K562 (cell line): ENCODE data around the gene TOM1L2. TPM values are rescaled to one million over a fixed set of nuclear protein-coding genes. Genes with fewer than 3 reads are reported as not detected.

Source experiments
- ATAC-seq: fragments of 200-7000 bp; cut with Tn5 transposase; 3 replicates; pipeline ENCODE4 v1.9.1; 2020; ENCODE audit warnings: moderate library complexity
- BruUV-seq: library from RNA; stranded (reverse); fragments of 400-500 nt; replicated peaks from 2 replicates; lab custom pipeline; 2021; lab: Mats Ljungman, UMichigan
- CTCF ChIA-PET: fragments of 300-600 bp; formaldehyde crosslinking; extraction: SDS; loops from one replicate; lab custom pipeline; 2021; ENCODE audit warnings: low intra/inter-chr PET ratio; lab: Yijun Ruan, JAX
- POLR2A ChIA-PET: fragments of 300-600, 350-650 bp; sonication (Branson Sonifier 250); formaldehyde crosslinking; extraction: SDS; loops from one replicate; lab custom pipeline; 2021; ENCODE audit warnings: antibody characterized with exemption, inconsistent platforms; lab: Yijun Ruan, JAX
- DNase-seq, 4 experiments: peaks; one replicate each; pipeline versions ENCODE4 v3.0.0 to v3.0.0-alpha.2; 2011 to 2018; ENCODE audit warnings: low spot score in 3 of 4, mixed read lengths in 3 of 4; ENCODE audit errors: extremely low read depth in 1 of 4
- FAIRE-seq: peaks from 2 replicates; lab custom pipeline; 2011; peaks lifted over from hg19 to GRCh38; lab: Jason Lieb, UNC
- H2AFZ ChIP-seq: 2 replicates; pipeline ENCODE4 v1.6.0; 2011; ENCODE audit warnings: low read depth, low read length, control low read depth, inconsistent platforms
- H3K27ac ChIP-seq: fragments of 200-600 bp; 3 replicates; pipeline ENCODE4 v1.8.0; 2011; ENCODE audit warnings: low read depth, mild to moderate bottlenecking, control low read depth, inconsistent platforms, low read length, moderate library complexity, mixed read lengths; ENCODE audit errors: extremely low read depth
- H3K27me3 ChIP-seq, 2 experiments: fragments of 300-600 bp in 1 of 2; 2 replicates in 1 of 2; 3 replicates in 1 of 2; pipeline versions ENCODE4 v1.6.0 to v1.8.0; 2011; ENCODE audit warnings: inconsistent platforms in 2 of 2, low read length in 2 of 2, mild to moderate bottlenecking in 1 of 2, mixed read lengths in 1 of 2, moderate library complexity in 1 of 2; ENCODE audit not compliant: control insufficient read depth in 2 of 2, insufficient read depth in 2 of 2
- H3K36me3 ChIP-seq: fragments of 300-600 bp; 3 replicates; pipeline ENCODE4 v1.8.0; 2011; ENCODE audit warnings: mild to moderate bottlenecking, low read length, inconsistent platforms; ENCODE audit not compliant: control insufficient read depth, insufficient read depth
- H3K4me1 ChIP-seq, 2 experiments: fragments of 200-600 bp in 1 of 2; replicated peaks in 1 of 2; 2 replicates in 1 of 2; 3 replicates in 1 of 2; pipeline versions ENCODE4 v1.5.1 to v1.8.0; 2011; ENCODE audit warnings: inconsistent platforms in 2 of 2, low read length in 2 of 2, mild to moderate bottlenecking in 1 of 2, mixed read lengths in 1 of 2, moderate library complexity in 1 of 2; ENCODE audit not compliant: control insufficient read depth in 2 of 2, insufficient read depth in 2 of 2
- H3K4me2 ChIP-seq: 2 replicates; pipeline ENCODE4 v1.6.1; 2011; ENCODE audit warnings: low read length, control low read depth, inconsistent platforms, mixed read lengths; ENCODE audit not compliant: insufficient read depth
- H3K4me3 ChIP-seq: fragments of 200-600 bp; sonication (generic), shearing (Covaris generic); 2 replicates; pipeline ENCODE4 v1.5.1; 2016; ENCODE audit warnings: control low read depth, inconsistent platforms
- H3K79me2 ChIP-seq: fragments of 200-600 bp; 3 replicates; pipeline ENCODE4 v1.8.0; 2011; ENCODE audit warnings: low read length, inconsistent platforms; ENCODE audit not compliant: control insufficient read depth, insufficient read depth
- H3K9ac ChIP-seq, 2 experiments: 2 replicates each; pipeline versions ENCODE4 v1.6.0 to v1.6.1; 2011; ENCODE audit warnings: low read depth in 2 of 2, low read length in 2 of 2, control low read depth in 1 of 2, inconsistent platforms in 1 of 2, mild to moderate bottlenecking in 1 of 2, mixed read lengths in 1 of 2; ENCODE audit not compliant: insufficient read depth in 1 of 2
- H3K9me1 ChIP-seq: one replicate; pipeline ENCODE4 v1.6.0; 2011; ENCODE audit warnings: inconsistent platforms, mild to moderate bottlenecking, low read length, moderate library complexity; ENCODE audit not compliant: control insufficient read depth, insufficient read depth
- H3K9me3 ChIP-seq: replicated peaks from 2 replicates; pipeline ENCODE4 v1.5.1; 2011; ENCODE audit warnings: low read depth, low read length, inconsistent platforms; ENCODE audit not compliant: control insufficient read depth, insufficient read depth
- H4K20me1 ChIP-seq: replicated peaks from 2 replicates; pipeline ENCODE4 v1.6.1; 2011; ENCODE audit warnings: low read length, inconsistent platforms, mixed read lengths; ENCODE audit not compliant: control insufficient read depth, insufficient read depth
- ATF1 ChIP-seq, 2 experiments: fragments of 450-650 bp in 1 of 2; IDR thresholded peaks; 2 replicates each; pipeline ENCODE4 v1.6.1; 2016; ENCODE audit warnings: missing compliant biosample characterization in 1 of 2, missing genetic modification characterization in 1 of 2
- CTBP1 ChIP-seq: fragments of 450-650 bp; IDR thresholded peaks from 2 replicates; pipeline ENCODE4 v1.6.1; 2016; ENCODE audit warnings: borderline replicate concordance
- FOXM1 ChIP-seq, 2 experiments: fragments of 450-650 bp in 1 of 2; sonication (generic) in 1 of 2; formaldehyde crosslinking in 1 of 2; IDR thresholded peaks; 2 replicates each; pipeline versions ENCODE4 v1.6.1 to v1.9.0; 2017 to 2022; ENCODE audit warnings: low read depth in 2 of 2, mild to moderate bottlenecking in 2 of 2, missing genetic modification reagents in 1 of 2, moderate library complexity in 1 of 2
- FOXP1 ChIP-seq: sonication (generic); formaldehyde crosslinking; IDR thresholded peaks from 2 replicates; pipeline ENCODE4 v1.8.0; 2022; ENCODE audit warnings: mild to moderate bottlenecking, missing genetic modification reagents
- PHF8 ChIP-seq: fragments of 200-600 bp; sonication (generic); IDR thresholded peaks from 2 replicates; pipeline ENCODE4 v1.6.1; 2012; ENCODE audit warnings: mixed run types, mild to moderate bottlenecking, inconsistent platforms, low read length, moderate library complexity, borderline replicate concordance
- POLR2G ChIP-seq: fragments of 200-400 bp; formaldehyde crosslinking; IDR thresholded peaks from 2 replicates; pipeline ENCODE4 v1.6.1; 2017; ENCODE audit warnings: low read depth, mild to moderate bottlenecking, antibody characterized with exemption, low read length, moderate library complexity
- TCF7L2 ChIP-seq: fragments of 150-350 bp; IDR thresholded peaks from 2 replicates; pipeline ENCODE4 v1.6.1; 2016; ENCODE audit warnings: low read depth, mild to moderate bottlenecking, low read length, moderate library complexity
- XRCC5 ChIP-seq: fragments of 200-400 bp; formaldehyde crosslinking; IDR thresholded peaks from 2 replicates; pipeline ENCODE4 v1.6.1; 2017; ENCODE audit warnings: low read depth, mild to moderate bottlenecking, low read length
- ZKSCAN8 ChIP-seq: fragments of 200-800 bp; sonication (Bioruptor generic); IDR thresholded peaks from 2 replicates; pipeline ENCODE4 v1.6.1; 2016; ENCODE audit warnings: missing genetic modification characterization, missing compliant biosample characterization
- ZNF12 ChIP-seq: sonication (generic); formaldehyde crosslinking; IDR thresholded peaks from 2 replicates; pipeline ENCODE4 v1.4.0; 2020; ENCODE audit warnings: mild to moderate bottlenecking, missing genetic modification reagents
- ZNF717 ChIP-seq: fragments of 250-450 bp; sonication (Bioruptor Pico); IDR thresholded peaks from 2 replicates; pipeline ENCODE4 v1.5.0; 2021
- WGBS: fragments of 100-300 bp; shearing (Covaris generic); methylation state at CpG from one replicate; pipeline ENCODE4 v1.1.6; 2016; ENCODE audit warnings: low coverage, mixed read lengths; ENCODE audit not compliant: insufficient coverage; ENCODE audit errors: missing lambda C conversion rate; 5-methylcytosine and 5-hydroxymethylcytosine counted together
- in situ Hi-C: fragments of 300-500 bp; cut with MboI; formaldehyde crosslinking; loops from 4 replicates; pipeline ENCODE4 v1.15.0; 2018; ENCODE audit warnings: inconsistent platforms, mixed read lengths
- intact Hi-C: fragments of 100-400 bp; cut with micrococcal nuclease; formaldehyde crosslinking; loops from 2 replicates; pipeline ENCODE4 v1.14.2; 2022
- polyA plus RNA-seq, 8 experiments: library from polyadenylated mRNA; depleted of rRNA in 4 of 8; stranded (reverse) in 5 of 8; unstranded in 3 of 8; fragments of >200 nt; fragmentation: Nextera tagmentation in 2 of 8; fragmentation: Illumina TruSeq in 1 of 8; extraction: Ambion mirVana in 2 of 8; extraction: Trizol in 1 of 8; gene quantifications; 2 replicates each; pipeline versions ENCODE4 v1.2.1 to v1.2.3, GENCODE V29; 2011 to 2014; ENCODE audit warnings: inconsistent platforms in 1 of 8, missing spikeins in 1 of 8
- total RNA-seq, 7 experiments: library from RNA; depleted of rRNA in 6 of 7; stranded (reverse); fragments of >200 nt in 6 of 7; fragmentation: Illumina TruSeq in 2 of 7; extraction: Trizol in 2 of 7; gene quantifications; 2 replicates each; pipeline versions ENCODE4 v1.2.1 to v1.2.3, GENCODE V29; 2011 to 2021; ENCODE audit warnings: low replicate concordance in 1 of 7
- TF ChIP-seq, protein P1 (sequence below), 2 experiments: fragments of 450-650 bp in 1 of 2; IDR thresholded peaks; 2 replicates each; pipeline ENCODE4 v1.6.1; 2011 to 2017; ENCODE audit warnings: low read depth in 2 of 2, antibody characterized with exemption in 1 of 2, borderline replicate concordance in 1 of 2, low read length in 1 of 2, mild to moderate bottlenecking in 1 of 2, mixed read lengths in 1 of 2; ENCODE audit not compliant: control insufficient read depth in 1 of 2
- TF ChIP-seq, protein P2 (sequence below), 2 experiments: IDR thresholded peaks; 2 replicates each; pipeline ENCODE4 v1.6.1; 2012; ENCODE audit warnings: improper control_type of control experiment in 2 of 2, low read depth in 2 of 2, low read length in 2 of 2, borderline replicate concordance in 1 of 2
- TF ChIP-seq, protein P3 (sequence below), 3 experiments: IDR thresholded peaks in 2 of 3; conservative IDR thresholded peaks in 1 of 3; 2 replicates each; pipeline ENCODE4 v1.5.1; 2011 to 2012; ENCODE audit warnings: low read length in 3 of 3, mild to moderate bottlenecking in 3 of 3, control low read depth in 2 of 3, improper control_type of control experiment in 1 of 3, inconsistent platforms in 1 of 3, low read depth in 1 of 3, mixed read lengths in 1 of 3, moderate library complexity in 1 of 3; ENCODE audit not compliant: insufficient read depth in 2 of 3

TOM1L2 gene
- total and polyA plus RNA-seq, 9 of the 15 experiments (the other 6 are each of a cell fraction or from before 2014, with no cell fraction given) = 0.07 to 6.0 (median 2.5) TPM

DNA sequence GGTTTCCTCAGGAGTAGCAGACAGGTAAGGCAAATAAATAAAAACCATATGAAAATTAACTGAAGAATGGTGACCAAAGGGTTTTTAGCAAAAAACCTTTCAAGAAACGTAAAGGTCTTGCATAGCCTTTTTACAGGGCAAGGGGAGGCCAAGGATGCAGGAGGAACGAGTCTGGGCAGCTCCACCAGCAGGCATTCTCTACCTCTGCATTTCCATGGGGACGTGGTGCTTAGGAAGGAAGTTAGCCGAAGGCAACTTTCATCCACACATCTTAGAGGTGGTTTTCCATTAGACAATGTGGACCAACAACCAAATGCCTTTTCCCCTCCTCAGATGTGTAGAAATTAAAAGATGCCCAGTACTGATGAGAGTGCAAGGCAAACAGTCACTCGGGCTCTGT, 20.7 kb downstream of the TOM1L2 start (continued):
- TF ChIP-seq FOXM1 (IDR thresholded peaks at IDR 0.05; ENCODE audit: low read depth) = no peak
- no peak for TF ChIP-seq FOXM1 (CRISPR knock-in tag; IDR thresholded peaks at IDR 0.05; ENCODE audit: low read depth)
- no peak for TF ChIP-seq ZNF717
- TF ChIP-seq TCF7L2 = no peak
- TF ChIP-seq, protein P1, sequence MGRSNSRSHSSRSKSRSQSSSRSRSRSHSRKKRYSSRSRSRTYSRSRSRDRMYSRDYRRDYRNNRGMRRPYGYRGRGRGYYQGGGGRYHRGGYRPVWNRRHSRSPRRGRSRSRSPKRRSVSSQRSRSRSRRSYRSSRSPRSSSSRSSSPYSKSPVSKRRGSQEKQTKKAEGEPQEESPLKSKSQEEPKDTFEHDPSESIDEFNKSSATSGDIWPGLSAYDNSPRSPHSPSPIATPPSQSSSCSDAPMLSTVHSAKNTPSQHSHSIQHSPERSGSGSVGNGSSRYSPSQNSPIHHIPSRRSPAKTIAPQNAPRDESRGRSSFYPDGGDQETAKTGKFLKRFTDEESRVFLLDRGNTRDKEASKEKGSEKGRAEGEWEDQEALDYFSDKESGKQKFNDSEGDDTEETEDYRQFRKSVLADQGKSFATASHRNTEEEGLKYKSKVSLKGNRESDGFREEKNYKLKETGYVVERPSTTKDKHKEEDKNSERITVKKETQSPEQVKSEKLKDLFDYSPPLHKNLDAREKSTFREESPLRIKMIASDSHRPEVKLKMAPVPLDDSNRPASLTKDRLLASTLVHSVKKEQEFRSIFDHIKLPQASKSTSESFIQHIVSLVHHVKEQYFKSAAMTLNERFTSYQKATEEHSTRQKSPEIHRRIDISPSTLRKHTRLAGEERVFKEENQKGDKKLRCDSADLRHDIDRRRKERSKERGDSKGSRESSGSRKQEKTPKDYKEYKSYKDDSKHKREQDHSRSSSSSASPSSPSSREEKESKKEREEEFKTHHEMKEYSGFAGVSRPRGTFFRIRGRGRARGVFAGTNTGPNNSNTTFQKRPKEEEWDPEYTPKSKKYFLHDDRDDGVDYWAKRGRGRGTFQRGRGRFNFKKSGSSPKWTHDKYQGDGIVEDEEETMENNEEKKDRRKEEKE (IDR thresholded peaks at IDR 0.05; ENCODE audit: borderline replicate concordance in 1 of 2, control insufficient read depth in 1 of 2, low read depth in 2 of 2, low read length in 1 of 2) = no peak
- TF ChIP-seq FOXP1 = no peak
- no peak for TF ChIP-seq CTBP1
- no peak for TF ChIP-seq PHF8

DNA sequence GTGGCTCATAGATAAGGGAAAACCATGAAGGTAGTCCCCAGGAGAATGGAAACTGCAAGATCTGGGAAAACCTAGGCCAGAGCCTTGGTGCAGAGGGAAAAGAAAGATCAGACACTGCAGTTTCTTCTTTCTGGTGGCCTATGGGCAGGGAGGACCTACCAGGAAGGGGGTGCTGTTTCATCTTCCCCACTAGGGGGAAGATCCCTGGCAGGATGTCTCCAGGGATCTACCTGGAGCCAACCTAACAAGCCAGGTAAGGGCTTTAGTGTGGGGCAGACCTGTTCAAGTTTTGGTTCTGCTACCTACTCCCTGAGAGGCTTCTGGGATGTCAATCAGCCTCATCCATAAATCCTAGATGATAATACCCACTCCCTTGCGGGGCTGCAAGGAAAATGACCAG, 21.4 kb downstream of the TOM1L2 start:
- no peaks in the 10 kb centered on the region for H3K9me1 ChIP-seq
- no TSS peak for BruUV-seq
- WGBS = no CpG with 5 or more reads among the region's 1 CpG
- intact Hi-C loops (no loop called here), in situ Hi-C loops (no loop called here)
- H3K9me3 ChIP-seq = no peaks in the 10 kb centered on the region
- ATAC-seq = no peak
- no peak overlapping the region for H3K27ac ChIP-seq
- ChIA-PET POLR2A (no interaction called here), CTCF (interaction anchor here (0.6 kb wide), 1 partner anchor 60 kb away, joined by 3 read pairs; no protein-coding TSS in a partner anchor)
- H3K4me2 ChIP-seq = no peak overlapping the region
- DNase-seq = peak in 1 of 4 experiments; percentile 31
- H3K27me3 ChIP-seq = no peaks in the 10 kb centered on the region
- H2AFZ ChIP-seq = no peak overlapping the region
- H3K79me2 ChIP-seq = no peaks in the 10 kb centered on the region
- no peak for TF ChIP-seq XRCC5
- no peak for TF ChIP-seq ZKSCAN8 (CRISPR knock-in tag)
- no peak for TF ChIP-seq ATF1 (CRISPR knock-in tag; IDR thresholded peaks at IDR 0.05)
- no peak for TF ChIP-seq ATF1 (tag; IDR thresholded peaks at IDR 0.05)
- TF ChIP-seq ZNF12 = no peak
- TF ChIP-seq, protein P2, sequence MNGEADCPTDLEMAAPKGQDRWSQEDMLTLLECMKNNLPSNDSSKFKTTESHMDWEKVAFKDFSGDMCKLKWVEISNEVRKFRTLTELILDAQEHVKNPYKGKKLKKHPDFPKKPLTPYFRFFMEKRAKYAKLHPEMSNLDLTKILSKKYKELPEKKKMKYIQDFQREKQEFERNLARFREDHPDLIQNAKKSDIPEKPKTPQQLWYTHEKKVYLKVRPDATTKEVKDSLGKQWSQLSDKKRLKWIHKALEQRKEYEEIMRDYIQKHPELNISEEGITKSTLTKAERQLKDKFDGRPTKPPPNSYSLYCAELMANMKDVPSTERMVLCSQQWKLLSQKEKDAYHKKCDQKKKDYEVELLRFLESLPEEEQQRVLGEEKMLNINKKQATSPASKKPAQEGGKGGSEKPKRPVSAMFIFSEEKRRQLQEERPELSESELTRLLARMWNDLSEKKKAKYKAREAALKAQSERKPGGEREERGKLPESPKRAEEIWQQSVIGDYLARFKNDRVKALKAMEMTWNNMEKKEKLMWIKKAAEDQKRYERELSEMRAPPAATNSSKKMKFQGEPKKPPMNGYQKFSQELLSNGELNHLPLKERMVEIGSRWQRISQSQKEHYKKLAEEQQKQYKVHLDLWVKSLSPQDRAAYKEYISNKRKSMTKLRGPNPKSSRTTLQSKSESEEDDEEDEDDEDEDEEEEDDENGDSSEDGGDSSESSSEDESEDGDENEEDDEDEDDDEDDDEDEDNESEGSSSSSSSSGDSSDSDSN (IDR thresholded peaks at IDR 0.05; ENCODE audit: borderline replicate concordance in 1 of 2, low read depth in 2 of 2, low read length in 2 of 2) = no peak
- TF ChIP-seq, protein P3, sequence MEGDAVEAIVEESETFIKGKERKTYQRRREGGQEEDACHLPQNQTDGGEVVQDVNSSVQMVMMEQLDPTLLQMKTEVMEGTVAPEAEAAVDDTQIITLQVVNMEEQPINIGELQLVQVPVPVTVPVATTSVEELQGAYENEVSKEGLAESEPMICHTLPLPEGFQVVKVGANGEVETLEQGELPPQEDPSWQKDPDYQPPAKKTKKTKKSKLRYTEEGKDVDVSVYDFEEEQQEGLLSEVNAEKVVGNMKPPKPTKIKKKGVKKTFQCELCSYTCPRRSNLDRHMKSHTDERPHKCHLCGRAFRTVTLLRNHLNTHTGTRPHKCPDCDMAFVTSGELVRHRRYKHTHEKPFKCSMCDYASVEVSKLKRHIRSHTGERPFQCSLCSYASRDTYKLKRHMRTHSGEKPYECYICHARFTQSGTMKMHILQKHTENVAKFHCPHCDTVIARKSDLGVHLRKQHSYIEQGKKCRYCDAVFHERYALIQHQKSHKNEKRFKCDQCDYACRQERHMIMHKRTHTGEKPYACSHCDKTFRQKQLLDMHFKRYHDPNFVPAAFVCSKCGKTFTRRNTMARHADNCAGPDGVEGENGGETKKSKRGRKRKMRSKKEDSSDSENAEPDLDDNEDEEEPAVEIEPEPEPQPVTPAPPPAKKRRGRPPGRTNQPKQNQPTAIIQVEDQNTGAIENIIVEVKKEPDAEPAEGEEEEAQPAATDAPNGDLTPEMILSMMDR (IDR thresholded peaks at IDR 0.05 in 2 of 3, conservative IDR thresholded peaks at IDR 0.05 in 1 of 3; ENCODE audit: insufficient read depth in 2 of 3, low read depth in 1 of 3, low read length in 3 of 3) = peak in 1 of 3 experiments; percentile 18; a peak in 2 of 6 replicates
- TF ChIP-seq POLR2G = no peak
- no peak overlapping the region for H3K9ac ChIP-seq
- no peaks in the 10 kb centered on the region for H4K20me1 ChIP-seq
- H3K4me1 ChIP-seq = no peaks in the 10 kb centered on the region; a peak in 1 of 5 replicates
- FAIRE-seq = no peak
- H3K36me3 ChIP-seq = no peaks in the 10 kb centered on the region
- H3K4me3 ChIP-seq = no peak overlapping the region
